ENCODE results near the gene CHST12.
"Not testable (repeated sequence)": the region's sequence is repeated elsewhere in the genome, so short reads cannot be mapped to it uniquely, and the experiment has no call there.

The CHST12 gene

GRCh38 chr7:2384354-2385243, 18.8 kb upstream of the CHST12 start:
- DNase-seq (ENCODE audit: low read depth): no peak
- peak; percentile 9; the same call in 1 of the 2 replicates for TF ChIP-seq CTCF (IDR thresholded peaks at IDR 0.05; ENCODE audit: control insufficient read depth, extremely low read depth, insufficient read depth)
- no peak overlapping the region for H3K4me3 ChIP-seq (ENCODE audit: low read depth, low read length)

GRCh38 chr7:2386122-2386521, 17.3 kb upstream of the CHST12 start:
- not testable (repeated sequence) for H3K4me3 ChIP-seq (ENCODE audit: low read depth, low read length); DNase-seq (ENCODE audit: low read depth)

GRCh38 chr7:2386964-2387669, 16.3 kb upstream of the CHST12 start:
- H3K4me3 ChIP-seq (ENCODE audit: low read depth, low read length): no peak overlapping the region
- TF ChIP-seq CTCF (IDR thresholded peaks at IDR 0.05; ENCODE audit: control insufficient read depth, extremely low read depth, insufficient read depth): no peak
- DNase-seq (ENCODE audit: low read depth): no peak

GRCh38 chr7:2387897-2388636, 15.3 kb upstream of the CHST12 start:
- no peak overlapping the region for H3K4me3 ChIP-seq (ENCODE audit: low read depth, low read length)
- TF ChIP-seq CTCF (IDR thresholded peaks at IDR 0.05; ENCODE audit: control insufficient read depth, extremely low read depth, insufficient read depth): no peak
- no peak for DNase-seq (ENCODE audit: low read depth)

- no peak for DNase-seq (ENCODE audit: low read depth)
- no peak overlapping the region for H3K4me3 ChIP-seq (ENCODE audit: low read depth, low read length)
- no peak for TF ChIP-seq CTCF (IDR thresholded peaks at IDR 0.05; ENCODE audit: control insufficient read depth, extremely low read depth, insufficient read depth)
These were observed 14.8 kb upstream of the CHST12 start for GRCh38 chr7:2388637-2388954.

GRCh38 chr7:2390020-2390816, 13.2 kb upstream of the CHST12 start:
- DNase-seq (ENCODE audit: low read depth); H3K4me3 ChIP-seq (ENCODE audit: low read depth, low read length): not testable (repeated sequence)

GRCh38 chr7:2393706-2394105, 9.7 kb upstream of the CHST12 start:
- no peak for DNase-seq (ENCODE audit: low read depth)
- H3K4me3 ChIP-seq (ENCODE audit: low read depth, low read length): no peak overlapping the region
- no peak for TF ChIP-seq CTCF (IDR thresholded peaks at IDR 0.05; ENCODE audit: control insufficient read depth, extremely low read depth, insufficient read depth)

Measured in LNCaP clone FGC (cell line).